HG03097 (cell line): ENCODE results near the gene COL5A1.
"Not testable (repeated sequence)": the region's sequence is repeated elsewhere in the genome, so short reads cannot be mapped to it uniquely, and the experiment has no call there.

Experiments
- ATAC-seq: cut with Tn5 transposase; IDR thresholded peaks from one replicate; pipeline ENCODE4 v1.9.1; 2021; ENCODE audit not compliant: unreplicated experiment, low FRiP score

Gene COL5A1

DNA sequence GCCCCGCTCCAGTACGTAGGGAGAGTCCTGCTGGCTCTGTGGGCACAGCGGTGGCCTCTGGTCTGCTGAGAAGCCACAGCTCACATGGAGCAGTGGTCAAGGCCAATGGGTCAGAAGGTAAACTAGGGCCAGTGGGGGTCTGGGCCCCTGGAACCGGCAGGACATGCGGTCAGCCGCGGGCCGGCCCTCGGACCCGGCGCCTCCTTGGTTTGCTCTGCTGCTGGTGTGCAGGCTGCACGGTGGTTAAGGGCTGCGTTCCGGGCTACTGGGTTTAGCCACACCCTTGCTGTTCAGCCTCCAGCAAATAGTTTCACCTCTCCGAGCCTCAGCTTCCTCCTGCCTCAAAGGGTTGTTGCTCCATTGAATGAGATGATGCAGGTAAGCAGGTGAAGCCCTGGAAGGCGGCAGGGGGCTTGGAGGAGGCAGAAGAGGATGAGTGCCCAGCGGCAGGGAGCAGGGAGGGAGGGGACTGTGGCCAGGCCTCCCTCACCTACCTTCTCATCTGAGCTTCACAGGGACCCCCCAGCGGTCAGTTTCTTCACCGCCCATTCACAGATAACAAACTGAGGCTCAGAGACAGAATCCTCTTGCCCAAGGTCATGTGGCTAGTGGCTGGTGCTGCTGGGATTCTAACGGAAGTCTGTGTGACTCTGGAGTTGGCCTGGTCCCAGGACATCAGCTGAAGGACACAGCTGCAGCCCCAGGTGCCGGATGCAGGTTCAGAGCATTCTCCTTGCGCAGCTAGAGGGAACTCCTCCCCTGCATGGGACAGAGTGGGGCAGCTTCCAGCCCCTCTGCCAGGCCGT lies 3.7 kb upstream of the COL5A1 start:
- no peak for ATAC-seq

DNA sequence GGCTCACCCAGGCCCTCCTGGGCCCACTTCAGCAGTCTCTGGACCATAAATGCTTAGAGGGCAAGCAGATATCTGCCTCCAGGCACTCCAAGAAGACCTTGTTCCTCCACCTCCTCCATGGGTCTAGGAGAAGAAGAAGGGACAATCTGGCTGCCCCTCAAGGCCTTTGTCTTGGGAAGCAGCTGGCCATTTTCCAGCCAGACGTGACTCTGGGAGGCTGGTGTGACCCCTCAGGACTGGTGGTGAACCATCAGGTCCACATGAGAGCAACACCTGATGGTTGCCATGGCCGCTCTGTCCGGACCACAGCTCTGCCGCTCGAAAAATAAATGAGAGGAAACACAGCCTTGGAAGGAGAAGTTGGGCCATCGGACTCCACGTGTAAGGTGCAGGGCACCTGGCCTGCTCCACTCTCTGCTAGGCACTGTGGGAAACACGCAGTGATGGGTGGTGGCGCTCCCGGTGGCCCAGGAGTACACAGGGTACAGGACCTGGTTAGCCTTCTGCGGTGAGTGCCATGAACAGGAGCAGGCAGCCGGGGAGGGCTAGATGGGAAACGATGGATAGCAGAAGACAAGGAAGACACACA lies 3.0 kb upstream of the COL5A1 start:
- ATAC-seq = no peak

DNA sequence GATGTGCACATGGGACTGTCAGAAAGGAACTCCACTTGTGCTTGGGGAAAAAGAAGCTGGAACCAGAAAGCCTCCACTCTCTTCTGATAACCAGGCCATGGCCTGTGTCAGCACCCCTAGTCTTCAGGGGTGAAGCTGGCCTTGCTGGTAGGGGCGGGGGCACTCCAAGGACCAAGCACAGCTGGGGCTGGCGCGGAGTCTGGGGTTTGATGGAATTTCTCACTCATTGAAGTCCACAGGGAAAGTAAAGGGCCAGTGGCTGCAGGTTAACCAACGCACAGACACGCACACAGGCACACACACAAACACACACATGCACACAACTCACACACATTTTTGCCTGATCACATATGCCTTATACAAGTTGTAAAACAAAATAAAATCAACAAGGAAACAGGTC lies 1.6 kb upstream of the COL5A1 start:
- ATAC-seq = no peak

DNA sequence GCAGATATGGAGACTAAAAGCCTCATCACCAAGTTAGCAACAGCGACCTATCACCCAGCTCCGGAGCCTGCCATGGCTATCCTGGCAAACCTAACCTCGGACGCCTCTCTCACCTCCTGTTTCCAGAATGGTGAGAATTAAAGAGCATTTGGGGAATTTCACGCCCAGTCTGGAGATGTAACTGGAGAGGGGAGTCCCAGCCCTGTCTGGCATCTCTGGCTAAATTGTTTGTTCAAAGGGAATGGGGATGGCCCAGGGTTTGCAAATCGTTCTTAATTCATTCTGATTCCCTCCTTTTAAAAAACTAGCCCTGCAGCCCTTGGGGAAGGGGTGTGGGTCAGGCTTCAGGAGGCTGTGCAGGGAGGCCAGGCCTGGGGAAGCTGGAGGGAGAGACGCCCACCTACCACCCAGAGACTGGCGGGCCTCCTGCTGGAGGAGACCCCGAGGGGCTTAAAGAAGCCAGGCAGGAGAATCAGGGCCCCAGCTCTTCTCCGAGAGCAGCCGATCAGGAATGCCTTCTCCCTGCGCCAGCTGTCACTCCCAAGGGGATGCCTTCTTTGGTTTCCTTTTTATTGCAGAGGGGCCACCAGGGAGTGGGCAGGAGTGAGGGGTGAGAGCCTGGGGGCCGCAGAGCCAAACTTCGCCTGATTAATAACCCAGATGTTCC lies 964 bp upstream of the COL5A1 start:
- ATAC-seq = no peak

DNA sequence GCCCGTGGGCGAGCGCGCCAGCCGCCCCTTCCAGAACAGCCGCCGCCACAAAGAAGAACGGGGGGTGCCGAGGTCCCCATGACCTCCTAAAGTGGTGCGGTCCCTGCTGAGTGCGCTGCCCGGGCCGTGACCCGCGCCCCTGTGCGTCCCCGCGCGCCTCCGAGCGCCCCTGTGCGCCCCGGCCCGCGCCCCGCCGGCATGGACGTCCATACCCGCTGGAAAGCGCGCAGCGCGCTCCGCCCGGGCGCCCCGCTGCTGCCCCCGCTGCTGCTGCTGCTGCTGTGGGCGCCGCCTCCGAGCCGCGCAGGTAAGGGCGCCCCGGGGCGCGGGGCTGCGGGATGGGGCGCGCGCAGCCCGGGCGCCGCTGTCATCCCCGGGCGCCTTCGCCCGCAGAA lies 384 bp downstream of the COL5A1 start:
- ATAC-seq = no peak

DNA sequence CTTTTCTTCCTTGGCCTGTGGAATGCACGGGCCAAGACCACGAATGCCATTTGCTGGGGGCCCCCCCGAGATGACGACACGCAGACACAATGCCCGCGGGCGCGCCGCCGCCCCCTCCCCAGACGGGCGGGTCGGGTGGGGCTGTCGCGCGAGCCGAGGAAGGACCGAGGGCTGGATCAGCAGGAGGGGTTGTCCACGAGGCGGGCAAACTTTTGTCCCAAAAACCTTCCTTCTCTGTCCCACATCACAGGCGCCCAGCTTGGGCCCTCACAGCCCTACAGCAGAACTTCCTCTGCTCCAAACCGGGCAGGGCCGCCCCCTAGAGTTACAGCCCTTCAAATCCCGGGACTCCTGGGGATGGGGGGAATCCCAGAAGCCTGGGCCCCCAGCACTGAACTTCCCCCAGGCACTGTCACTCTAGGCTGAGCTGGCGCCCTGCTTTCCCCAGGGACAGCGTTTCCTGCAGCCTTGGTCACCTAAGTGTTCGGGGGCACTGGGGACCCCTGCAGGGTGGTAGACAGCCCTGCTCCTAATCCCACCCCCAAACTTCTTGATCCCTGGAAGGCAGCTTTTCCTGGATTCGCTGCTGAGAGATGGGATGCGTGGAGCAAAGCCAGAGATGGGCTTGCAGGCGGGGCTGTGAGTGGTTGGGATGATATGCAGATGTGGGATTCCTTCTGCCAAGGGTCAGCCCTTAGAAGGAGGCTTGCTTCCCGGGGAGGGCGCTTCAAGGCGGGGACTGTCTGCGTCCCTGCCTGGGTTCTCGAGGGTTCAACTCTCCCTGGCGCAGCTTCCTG lies 980 bp downstream of the COL5A1 start:
- no peak for ATAC-seq

DNA sequence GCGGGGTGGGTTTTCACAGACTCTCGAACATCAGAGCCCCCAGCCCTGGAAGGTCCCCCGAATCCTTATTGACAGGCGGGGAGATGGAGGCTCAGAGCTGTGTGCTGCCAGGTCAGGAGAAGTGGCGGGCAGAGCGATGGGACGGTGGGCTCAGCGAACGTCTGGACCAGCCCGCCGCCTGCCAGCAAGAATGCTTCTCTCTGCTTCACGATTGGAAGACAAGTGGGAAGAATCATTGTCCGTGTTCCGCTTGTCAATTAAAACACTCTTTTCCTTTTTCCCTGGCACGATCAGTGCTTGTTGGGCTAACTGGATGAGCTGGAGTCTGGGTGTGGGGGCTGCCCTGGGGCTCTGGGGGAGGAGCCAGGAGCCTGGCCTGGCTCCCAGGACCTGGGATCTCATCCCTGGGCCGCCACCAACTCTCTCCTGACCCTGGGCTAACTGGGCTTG lies 1.6 kb downstream of the COL5A1 start:
- ATAC-seq = no peak

DNA sequence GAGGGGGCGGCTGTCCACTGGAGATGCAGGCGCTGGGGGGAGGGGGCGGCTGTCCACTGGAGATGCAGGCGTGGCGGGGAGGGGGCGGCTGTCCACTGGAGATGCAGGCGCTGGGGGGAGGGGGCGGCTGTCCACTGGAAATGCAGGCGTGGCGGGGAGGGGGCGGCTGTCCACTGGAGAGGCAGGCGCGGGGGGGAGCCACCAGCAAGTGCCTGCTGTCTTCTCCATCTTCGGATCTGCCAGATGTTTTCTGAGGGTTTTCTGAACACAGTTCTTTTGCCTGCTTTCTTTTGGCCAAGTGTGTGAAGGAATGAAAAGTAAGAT lies 2.8 kb downstream of the COL5A1 start:
- not testable (repeated sequence) for ATAC-seq

DNA sequence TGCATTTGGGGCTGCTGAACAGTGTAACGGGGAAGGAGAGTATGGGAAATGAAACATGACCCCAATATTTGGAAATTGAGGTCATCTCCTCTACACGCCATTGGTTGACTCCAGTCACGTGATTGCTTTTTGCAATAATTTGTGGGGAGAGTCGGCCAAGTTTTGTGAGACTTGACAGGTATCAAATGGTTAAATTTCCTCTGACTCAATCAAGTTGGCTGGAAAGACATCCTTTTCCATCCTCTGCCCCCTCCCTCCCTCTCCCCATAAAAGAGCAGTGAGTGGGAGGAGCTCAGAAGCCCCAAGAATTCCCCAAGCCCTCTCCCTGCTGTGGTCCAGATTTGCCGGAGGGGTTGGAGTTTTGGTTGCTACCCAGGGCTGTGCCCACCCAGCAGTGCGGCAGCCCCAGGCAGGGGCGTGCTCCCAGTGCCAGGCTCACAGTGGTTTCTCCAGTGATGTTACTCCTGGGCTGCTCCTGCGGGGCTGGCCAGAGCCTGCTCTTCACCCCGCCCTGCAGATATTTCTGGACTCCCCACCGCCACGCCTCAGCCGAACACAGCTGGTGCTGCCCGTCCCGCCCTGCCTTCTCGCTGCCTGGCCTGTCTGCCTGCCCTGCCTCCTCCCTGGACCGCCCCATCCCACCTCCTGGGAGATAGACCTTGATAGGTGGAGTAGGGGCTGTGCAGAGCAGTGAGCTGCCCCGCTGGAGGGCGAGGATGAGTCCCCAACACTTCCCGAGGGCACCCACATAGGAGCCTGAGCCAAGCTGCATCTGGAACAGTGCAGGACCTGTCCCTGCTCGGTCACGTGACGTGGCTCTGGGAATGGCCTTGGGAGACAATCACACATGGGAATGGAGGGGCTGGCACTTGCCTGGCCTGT lies 3.4 kb downstream of the COL5A1 start:
- ATAC-seq = no peak

DNA sequence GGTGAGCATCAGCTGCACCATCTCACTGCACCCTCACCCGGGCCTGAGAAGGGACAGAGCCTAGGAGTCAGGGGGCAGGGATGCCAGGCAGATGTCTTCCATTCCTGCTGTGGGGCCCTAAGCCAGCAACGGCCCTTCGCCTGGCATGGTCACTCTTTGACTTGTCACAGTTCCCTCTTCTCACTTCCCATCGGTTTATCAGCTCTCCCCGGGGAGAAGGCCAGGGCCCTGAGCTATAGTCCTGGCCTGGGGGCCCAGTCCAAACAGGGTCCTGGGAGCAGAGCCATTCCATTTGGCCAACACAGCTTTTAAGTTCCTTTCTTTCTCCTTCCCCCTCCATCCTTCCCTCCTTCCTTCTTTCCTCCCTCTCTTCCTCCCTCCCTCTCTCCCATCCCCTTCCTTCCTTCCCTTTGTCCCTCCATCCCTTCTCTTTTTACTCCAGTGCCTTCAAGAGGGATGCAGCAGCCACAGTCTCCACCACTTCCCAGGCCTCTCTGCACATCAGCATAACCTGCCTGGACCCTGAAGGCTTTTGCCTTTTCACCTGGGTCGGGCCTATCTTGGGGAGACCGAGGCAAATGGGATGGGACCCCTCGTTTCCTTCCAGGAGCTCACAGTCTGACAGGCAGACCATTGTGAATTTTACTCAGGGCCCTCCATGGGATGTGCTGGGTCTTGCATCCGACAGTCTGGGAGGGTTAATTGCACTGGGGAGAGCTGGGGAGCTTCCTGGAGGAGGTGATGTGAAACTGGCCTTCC lies 4.2 kb downstream of the COL5A1 start:
- ATAC-seq = no peak

DNA sequence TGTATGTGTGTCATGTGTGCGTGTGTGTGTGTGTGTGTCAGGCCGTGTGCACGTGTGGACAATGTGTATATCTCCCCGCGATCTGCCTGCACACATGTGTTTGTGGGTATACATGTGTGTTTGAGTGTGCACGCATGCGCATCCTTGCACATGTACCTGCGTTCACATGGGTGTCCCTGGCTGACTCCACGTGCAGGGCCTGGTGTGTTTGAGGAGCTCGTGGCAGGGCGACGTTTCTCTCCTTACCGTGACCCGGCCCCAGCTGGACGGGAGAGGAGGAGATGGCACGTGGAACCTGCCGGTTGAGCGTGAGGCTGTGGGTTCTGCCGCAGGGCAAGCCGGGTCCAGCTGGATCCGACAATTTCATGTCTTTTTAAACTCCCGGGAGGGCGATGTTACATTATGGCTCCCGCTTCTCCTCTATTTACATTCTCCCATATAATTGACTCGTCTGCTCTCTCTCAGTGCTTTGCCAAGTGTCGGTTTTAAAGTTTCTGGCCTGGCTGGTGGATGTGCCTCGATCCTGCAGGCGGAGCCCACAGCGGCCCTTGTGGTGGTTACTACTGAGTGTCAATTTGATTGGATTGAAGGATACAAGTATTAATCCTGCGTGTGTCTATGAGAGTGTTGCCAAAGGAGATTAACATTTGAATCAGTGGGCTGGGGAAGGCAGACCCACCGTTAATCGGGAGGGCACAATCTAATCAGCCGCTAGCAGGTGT lies 5.9 kb downstream of the COL5A1 start:
- ATAC-seq = no peak

DNA sequence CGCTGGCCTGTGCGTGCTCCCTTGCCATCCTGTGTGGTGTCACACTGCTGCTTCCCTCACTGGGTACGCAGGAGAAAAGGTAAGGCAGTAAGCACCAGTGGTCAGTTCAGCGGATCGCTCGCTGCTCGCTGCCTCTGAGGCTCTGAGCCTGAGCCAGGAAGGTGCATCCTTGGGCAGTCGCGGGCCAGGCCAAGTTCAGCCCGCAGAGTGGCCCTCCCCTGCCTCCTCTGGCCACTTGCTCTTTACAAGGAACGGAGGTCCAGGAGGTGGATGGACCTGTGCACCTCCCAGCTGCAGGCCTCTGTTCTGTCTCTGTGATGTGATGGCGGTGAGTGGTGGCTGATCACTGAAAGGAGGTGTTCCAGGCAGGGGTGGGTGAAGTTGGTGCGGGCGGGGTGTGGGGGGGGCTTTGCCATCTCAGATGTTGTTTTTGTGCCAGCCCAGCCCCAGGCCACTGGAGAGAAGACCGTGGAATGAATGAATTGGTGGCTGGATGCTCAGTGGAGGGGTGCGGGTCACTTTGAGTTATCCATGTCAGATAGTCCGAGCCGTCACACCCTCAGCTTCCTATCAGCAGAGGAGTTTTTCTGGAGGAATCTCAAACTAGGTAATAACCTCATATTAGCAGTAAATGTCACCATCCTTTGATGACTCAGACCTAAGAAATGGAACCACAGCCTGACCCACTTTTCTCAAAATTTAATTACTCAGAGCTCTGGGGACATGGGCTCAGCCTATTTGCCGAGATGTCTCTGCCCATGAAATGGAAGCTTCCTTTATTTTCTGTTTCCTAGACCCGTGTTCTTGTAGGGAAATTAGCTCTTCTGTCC lies 7.3 kb downstream of the COL5A1 start:
- ATAC-seq = no peak

DNA sequence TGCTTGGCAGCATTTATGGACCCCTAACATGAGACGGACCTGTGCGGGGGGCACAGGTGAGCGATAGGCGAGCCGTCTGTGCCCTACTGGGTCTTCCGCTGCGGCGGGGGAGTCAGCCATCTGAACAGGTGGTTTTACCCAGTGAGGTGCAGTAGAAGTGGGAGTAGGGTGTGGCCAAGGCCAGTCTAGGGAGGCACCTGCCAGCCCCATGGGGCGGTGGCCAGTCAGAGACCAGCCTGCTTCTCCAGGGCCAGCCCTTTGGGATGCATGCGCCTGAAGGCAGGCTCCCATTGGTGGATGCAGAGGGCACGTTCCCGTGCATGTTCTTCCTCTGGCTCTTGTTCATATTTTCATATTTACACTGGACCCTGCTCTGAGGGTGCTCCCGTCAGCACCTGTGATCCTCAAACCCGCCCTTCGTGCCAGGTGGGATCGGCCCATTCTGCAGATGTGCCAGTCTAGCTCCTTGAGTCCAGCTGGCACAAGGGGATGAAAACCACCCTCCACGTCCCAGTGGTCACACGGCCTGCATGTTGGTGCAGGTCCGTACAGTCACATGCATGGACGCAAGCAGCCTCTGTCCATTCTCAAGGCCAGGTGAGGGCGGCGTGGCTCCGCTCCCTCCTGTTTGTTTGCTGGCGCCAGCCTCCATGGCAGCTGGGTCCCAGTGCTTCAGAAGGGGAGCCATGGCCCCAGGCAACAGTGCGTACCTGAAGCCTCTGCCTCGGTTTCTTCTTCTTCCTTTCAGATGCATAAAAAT lies 9.0 kb downstream of the COL5A1 start:
- no peak for ATAC-seq

DNA sequence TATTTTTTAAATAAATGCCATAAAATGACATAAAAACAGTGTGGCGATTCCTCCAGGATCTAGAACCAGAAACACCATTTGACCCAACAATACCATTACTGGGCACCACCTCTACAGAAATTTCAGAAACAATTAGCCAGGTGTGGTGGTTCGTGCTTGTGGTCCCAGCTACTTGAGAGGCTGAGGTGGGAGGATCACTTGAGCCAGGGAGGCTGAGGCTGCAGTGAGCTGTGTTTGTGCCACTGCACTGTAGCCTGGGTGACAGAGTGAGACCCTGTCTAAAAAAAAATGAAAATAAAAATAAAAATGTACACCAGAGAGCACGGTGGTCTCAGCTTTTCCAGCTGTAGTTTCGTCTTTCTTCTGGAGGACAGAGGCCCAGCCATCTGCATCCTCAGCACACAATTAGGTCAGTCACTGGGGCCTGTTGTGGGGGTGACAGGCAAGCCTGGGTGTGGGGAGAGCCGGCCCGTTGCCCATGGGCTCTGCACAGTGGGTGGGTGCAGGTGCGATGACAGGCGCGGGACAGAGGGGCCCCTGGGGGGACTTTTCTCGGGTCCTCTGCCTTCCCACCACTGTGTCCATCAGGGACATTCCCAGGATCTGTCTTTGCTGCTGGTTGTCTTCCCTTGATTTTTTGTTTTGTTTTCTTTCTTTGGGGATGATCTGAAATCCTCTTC lies 9.8 kb downstream of the COL5A1 start:
- ATAC-seq = no peak

DNA sequence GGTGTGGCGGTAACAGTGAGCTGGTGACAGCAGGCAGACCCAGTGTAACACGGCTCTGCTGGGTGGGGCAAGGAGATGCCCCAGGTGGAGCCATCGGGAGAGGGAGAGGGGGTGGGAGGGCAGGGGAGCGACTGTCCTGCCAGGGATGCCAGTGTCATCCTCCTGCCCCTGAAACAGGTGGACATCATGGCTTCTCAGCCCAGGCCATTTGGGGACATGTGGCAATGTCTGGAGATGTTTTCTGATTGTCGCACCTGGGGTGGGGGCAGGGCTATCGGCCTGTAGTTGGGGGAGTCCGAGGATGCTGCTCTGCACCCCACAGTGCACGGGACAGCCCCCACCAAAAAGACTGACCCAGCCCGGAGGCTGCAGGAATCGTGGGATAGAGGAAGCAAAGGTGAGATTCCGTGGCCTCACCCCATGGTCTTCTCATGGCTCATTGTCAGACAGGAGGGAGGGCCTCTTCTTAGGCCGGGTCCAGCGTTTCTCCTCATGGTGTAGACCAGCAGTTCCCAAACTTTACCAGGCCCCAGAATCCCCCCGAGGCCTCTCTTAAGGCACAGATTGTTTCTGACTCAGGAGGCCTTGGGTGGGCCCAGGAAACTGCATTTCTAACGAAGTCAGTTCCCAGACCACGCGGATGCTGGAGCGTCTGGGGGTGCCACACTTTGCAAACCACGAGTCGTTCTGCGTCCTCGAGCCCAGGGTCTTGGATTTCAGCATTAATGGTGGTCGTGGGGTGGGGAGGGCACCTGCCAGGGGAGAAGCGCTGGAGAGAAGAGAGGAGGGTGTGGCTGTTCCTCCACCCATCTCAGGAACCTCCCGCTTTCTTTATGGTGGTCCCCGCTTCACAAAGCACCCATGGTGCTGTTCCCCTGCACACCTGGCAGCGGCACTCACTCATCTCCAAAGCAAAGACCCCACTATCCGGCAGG lies 11.0 kb downstream of the COL5A1 start:
- no peak for ATAC-seq
